NAMALWA (cell line): ENCODE measurements around the gene PRXL2B.
"Not testable (repeated sequence)": the region's sequence is repeated elsewhere in the genome, so short reads cannot be mapped to it uniquely, and the experiment has no call there.

Experiments used
- DNase-seq: peaks from one replicate; pipeline ENCODE4 v3.0.0-alpha.2; 2015; ENCODE audit warnings: low spot score

The PRXL2B gene

GRCh38 chr1:2564815-2565374, 21.7 kb upstream of the PRXL2B start:
- DNase-seq: no peak

- no peak for DNase-seq
These were observed 20.2 kb upstream of the PRXL2B start for GRCh38 chr1:2566101-2567045.

- no peak for DNase-seq
These were observed 19.4 kb upstream of the PRXL2B start for GRCh38 chr1:2567083-2567679.

GRCh38 chr1:2568187-2568816, 18.3 kb upstream of the PRXL2B start:
- not testable (repeated sequence) for DNase-seq

- DNase-seq: no peak
These were observed 17.5 kb upstream of the PRXL2B start for GRCh38 chr1:2569060-2569459.

- DNase-seq: not testable (repeated sequence)
These were observed 16.9 kb upstream of the PRXL2B start for GRCh38 chr1:2569703-2570102.

GRCh38 chr1:2570332-2570731, 16.2 kb upstream of the PRXL2B start:
- no peak for DNase-seq

GRCh38 chr1:2571348-2571747, 15.2 kb upstream of the PRXL2B start:
- DNase-seq: no peak

- no peak for DNase-seq
These were observed 13.2 kb upstream of the PRXL2B start for GRCh38 chr1:2573250-2573920.

- no peak for DNase-seq
These were observed 12.2 kb upstream of the PRXL2B start for GRCh38 chr1:2574350-2574749.

- DNase-seq: no peak
These were observed 10.5 kb upstream of the PRXL2B start for GRCh38 chr1:2575801-2576663.

- not testable (repeated sequence) for DNase-seq
These were observed 9.0 kb upstream of the PRXL2B start for GRCh38 chr1:2577565-2578075.

- no peak for DNase-seq
These were observed 7.8 kb upstream of the PRXL2B start for GRCh38 chr1:2578758-2579118.

- DNase-seq: no peak
These were observed 5.9 kb upstream of the PRXL2B start for GRCh38 chr1:2580691-2581090.

- DNase-seq: no peak
These were observed 4.2 kb upstream of the PRXL2B start for GRCh38 chr1:2582391-2582790.

- no peak for DNase-seq
These were observed 3.2 kb upstream of the PRXL2B start for GRCh38 chr1:2583331-2583791.

GRCh38 chr1:2583871-2584351, 2.7 kb upstream of the PRXL2B start:
- no peak for DNase-seq

- DNase-seq: peak; percentile 48
These were observed 1.8 kb upstream of the PRXL2B start for GRCh38 chr1:2584686-2585317.

GRCh38 chr1:2585318-2586092, 1.1 kb upstream of the PRXL2B start:
- peak; percentile 93 for DNase-seq
